Measurements from ENCODE around the gene TPH2. TPM values are rescaled to one million over a fixed set of nuclear protein-coding genes. Genes with fewer than 3 reads are reported as not detected.
A peak's percentile ranks its signal among the peaks of the same experiment; 100 is the strongest.

The TPH2 gene
- polyA plus RNA-seq, 4 donors = 0.03 TPM; not detected in 3

DNA sequence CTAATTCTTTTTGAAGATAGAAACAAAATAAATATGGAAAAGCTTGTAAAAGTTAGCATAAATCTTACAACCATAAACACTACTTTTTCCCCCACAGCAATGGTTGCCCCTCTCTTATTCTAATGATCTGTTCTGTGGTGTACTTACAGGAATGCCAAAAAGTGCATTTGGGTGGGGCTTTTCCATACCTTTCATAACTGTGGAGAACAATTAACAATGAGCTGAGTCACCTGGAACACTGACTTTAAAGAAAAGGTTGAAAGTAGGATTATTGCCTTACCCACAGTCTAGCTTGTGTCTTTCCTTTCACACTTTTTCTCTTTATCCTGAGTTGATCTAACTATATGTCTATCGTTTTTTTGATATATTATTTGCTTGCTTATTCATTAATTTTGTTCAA lies 86.9 kb downstream of the TPH2 start:
- Histone ChIP-seq H3K36me3 (ENCODE audit: control insufficient read depth in 3 of 3, insufficient read depth in 2 of 3, low read depth in 1 of 3, low read length in 3 of 3) (no peaks in the 10 kb centered on the region), H3K9me3 (ENCODE audit: control insufficient read depth in 2 of 2, insufficient read depth in 1 of 2, low read depth in 1 of 2, low read length in 1 of 2) (no peaks in the 10 kb centered on the region), H3K4me3 (ENCODE audit: low read depth in 1 of 3, low read length in 3 of 3) (no peak overlapping the region), H3K27ac (ENCODE audit: low read depth in 1 of 3, low read length in 2 of 3) (no peak overlapping the region), H3K4me1 (ENCODE audit: control insufficient read depth in 3 of 3, insufficient read depth in 2 of 3, low read depth in 1 of 3, low read length in 2 of 3) (no peaks in the 10 kb centered on the region), H3K27me3 (ENCODE audit: control insufficient read depth in 3 of 3, insufficient read depth in 3 of 3, low read length in 3 of 3) (no peaks in the 10 kb centered on the region)
- FAIRE-seq (no peak), DNase-seq (no peak)
- 30 to 41% (median 33%) methylated on average over 1 of the region's 1 CpG for whole genome bisulfite sequencing, 3 donors

DNA sequence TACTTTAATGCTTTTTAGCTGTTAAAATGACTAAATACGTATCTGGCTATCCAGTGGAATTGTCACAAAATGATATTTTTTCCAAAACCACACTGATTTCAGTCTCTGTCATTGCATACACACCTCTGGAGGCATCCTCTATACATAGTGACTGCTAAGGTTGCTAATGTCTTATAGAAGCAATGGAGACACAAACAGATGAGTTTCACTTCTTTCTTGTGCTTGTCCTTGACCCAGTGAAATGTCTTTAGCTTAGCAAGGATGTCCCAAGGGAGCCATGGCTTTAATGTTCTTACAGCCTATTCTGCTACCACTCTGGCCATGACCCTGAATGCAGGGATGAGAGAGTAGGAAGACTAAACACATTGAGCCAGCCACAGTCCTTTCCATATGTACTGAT lies 90.3 kb downstream of the TPH2 start:
- 70 to 81% (median 72%) methylated on average over 1 of the region's 1 CpG for WGBS, 3 donors

DNA sequence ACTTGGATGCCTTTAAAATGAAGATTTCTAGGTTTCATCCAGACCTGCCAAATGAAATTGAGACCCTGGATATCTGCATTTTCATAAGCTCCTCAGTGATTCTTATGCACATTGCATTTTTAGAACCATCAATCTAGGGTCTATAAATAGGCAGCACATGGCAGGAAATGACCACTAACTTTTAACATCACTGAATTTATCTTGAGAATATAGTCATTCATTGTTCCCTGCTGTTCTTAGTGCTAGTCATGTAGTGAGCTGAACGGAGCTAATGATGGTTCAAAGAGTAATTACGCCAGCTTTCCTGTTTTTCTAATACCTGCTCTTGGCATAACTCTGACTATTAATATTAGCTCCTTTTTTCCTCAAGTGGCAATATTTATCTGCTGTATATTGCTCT lies 91.6 kb downstream of the TPH2 start:
- Histone ChIP-seq H3K27ac (ENCODE audit: low read depth in 1 of 3, low read length in 2 of 3) (peak overlapping the region in 1 of 3 donors; percentile 15), H3K9me3 (ENCODE audit: control insufficient read depth in 2 of 2, insufficient read depth in 1 of 2, low read depth in 1 of 2, low read length in 1 of 2) (no peaks in the 10 kb centered on the region), H3K27me3 (ENCODE audit: control insufficient read depth in 3 of 3, insufficient read depth in 3 of 3, low read length in 3 of 3) (no peaks in the 10 kb centered on the region), H3K4me1 (ENCODE audit: control insufficient read depth in 3 of 3, insufficient read depth in 2 of 3, low read depth in 1 of 3, low read length in 2 of 3) (peaks cover 0 to 2% (median 0%) of the 10 kb centered on the region in 3 donors), H3K4me3 (ENCODE audit: low read depth in 1 of 3, low read length in 3 of 3) (no peak overlapping the region), H3K36me3 (ENCODE audit: control insufficient read depth in 3 of 3, insufficient read depth in 2 of 3, low read depth in 1 of 3, low read length in 3 of 3) (no peaks in the 10 kb centered on the region)
- WGBS, 3 donors = 25 to 36% (median 34%) methylated on average over 2 of the region's 2 CpGs
- FAIRE-seq = no peak
- peak in 1 of 2 donors; percentile 16 for DNase-seq

More for the DNA sequence above, 90.3 kb downstream of the TPH2 start:
- Histone ChIP-seq H3K4me1 (ENCODE audit: control insufficient read depth in 3 of 3, insufficient read depth in 2 of 3, low read depth in 1 of 3, low read length in 2 of 3) (peaks cover 0 to 2% (median 0%) of the 10 kb centered on the region in 3 donors), H3K27me3 (ENCODE audit: control insufficient read depth in 3 of 3, insufficient read depth in 3 of 3, low read length in 3 of 3) (no peaks in the 10 kb centered on the region), H3K4me3 (ENCODE audit: low read depth in 1 of 3, low read length in 3 of 3) (no peak overlapping the region), H3K27ac (ENCODE audit: low read depth in 1 of 3, low read length in 2 of 3) (no peak overlapping the region), H3K9me3 (ENCODE audit: control insufficient read depth in 2 of 2, insufficient read depth in 1 of 2, low read depth in 1 of 2, low read length in 1 of 2) (no peaks in the 10 kb centered on the region), H3K36me3 (ENCODE audit: control insufficient read depth in 3 of 3, insufficient read depth in 2 of 3, low read depth in 1 of 3, low read length in 3 of 3) (no peaks in the 10 kb centered on the region)
- DNase-seq (no peak), FAIRE-seq (no peak)

DNA sequence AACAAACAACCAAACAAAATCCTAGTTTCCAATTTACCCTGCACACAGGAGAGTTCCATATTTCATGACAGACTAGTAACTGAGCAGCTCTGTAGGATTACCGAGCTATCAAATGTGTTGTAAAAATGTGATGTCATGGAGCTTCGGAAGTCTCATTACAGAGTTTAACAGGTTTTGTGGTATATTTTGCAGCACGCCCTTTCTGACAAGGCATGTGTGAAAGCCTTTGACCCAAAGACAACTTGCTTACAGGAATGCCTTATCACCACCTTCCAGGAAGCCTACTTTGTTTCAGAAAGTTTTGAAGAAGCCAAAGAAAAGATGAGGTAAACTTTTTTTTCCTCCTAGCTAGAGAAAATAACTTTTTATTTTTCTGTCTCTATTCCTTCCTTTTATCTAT lies 92.4 kb downstream of the TPH2 start:
- 13 to 55% (median 52%) methylated on average over 3 of the region's 3 CpGs for WGBS, 3 donors
- no peak overlapping the region for H3K4me3 ChIP-seq (ENCODE audit: low read depth in 1 of 3, low read length in 3 of 3)

DNA sequence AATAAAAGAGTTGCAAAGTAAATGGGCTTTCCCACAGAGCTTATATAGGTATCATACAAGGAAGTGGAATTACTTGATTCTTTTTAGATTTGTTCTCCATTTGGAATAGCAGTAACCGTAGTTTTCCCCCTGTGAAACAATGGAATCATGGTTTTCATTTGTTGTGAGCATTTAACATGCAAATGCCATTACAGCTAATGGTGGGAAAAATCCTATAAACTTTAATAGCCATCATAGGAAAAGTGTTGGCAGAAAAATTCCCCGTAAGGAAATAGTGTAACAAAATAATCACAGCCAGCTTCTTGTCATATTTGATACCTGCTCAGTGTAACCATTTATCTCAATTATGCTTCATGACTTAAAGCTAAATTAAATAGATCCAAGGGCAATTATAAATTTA lies 95.3 kb downstream of the TPH2 start:
- WGBS, 3 donors = 77 to 87% (median 84%) methylated on average over 2 of the region's 2 CpGs

More for the DNA sequence above, 92.4 kb downstream of the TPH2 start:
- DNase-seq = peak in 1 of 2 donors; percentile 58
- no peak for FAIRE-seq
- H3K27me3 ChIP-seq (ENCODE audit: control insufficient read depth in 3 of 3, insufficient read depth in 3 of 3, low read length in 3 of 3) = no peaks in the 10 kb centered on the region
- H3K9me3 ChIP-seq (ENCODE audit: control insufficient read depth in 2 of 2, insufficient read depth in 1 of 2, low read depth in 1 of 2, low read length in 1 of 2) = no peaks in the 10 kb centered on the region
- peaks cover 0 to 2% (median 0%) of the 10 kb centered on the region in 3 donors for H3K4me1 ChIP-seq (ENCODE audit: control insufficient read depth in 3 of 3, insufficient read depth in 2 of 3, low read depth in 1 of 3, low read length in 2 of 3)
- H3K36me3 ChIP-seq (ENCODE audit: control insufficient read depth in 3 of 3, insufficient read depth in 2 of 3, low read depth in 1 of 3, low read length in 3 of 3) = no peaks in the 10 kb centered on the region
- peak overlapping the region in 1 of 3 donors; percentile 15 for H3K27ac ChIP-seq (ENCODE audit: low read depth in 1 of 3, low read length in 2 of 3)

DNA sequence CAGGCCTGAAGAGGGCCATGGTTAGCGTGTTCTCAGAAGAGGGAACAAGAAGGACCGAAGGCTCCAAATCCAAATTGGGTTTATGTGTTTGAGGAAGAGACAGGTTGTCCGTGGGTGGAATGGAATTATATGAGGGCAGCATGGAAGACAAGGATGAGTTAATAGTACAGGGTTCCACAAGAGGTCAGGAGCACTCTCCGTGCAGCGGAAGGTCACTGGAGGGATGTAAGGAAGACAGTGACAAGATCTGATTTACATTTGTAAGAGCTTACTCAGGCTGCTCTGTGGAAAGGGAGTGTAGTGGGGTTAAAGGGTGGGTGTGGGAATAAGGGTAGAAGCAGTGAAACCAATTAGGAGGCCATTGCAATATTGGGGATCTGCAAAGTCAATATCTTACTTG lies 97.0 kb downstream of the TPH2 start:
- 80 to 87% (median 82%) methylated on average over 5 of the region's 5 CpGs for WGBS, 3 donors
- Histone ChIP-seq H3K27ac (ENCODE audit: low read depth in 1 of 3, low read length in 2 of 3) (no peak overlapping the region), H3K36me3 (ENCODE audit: control insufficient read depth in 3 of 3, insufficient read depth in 2 of 3, low read depth in 1 of 3, low read length in 3 of 3) (no peaks in the 10 kb centered on the region), H3K27me3 (ENCODE audit: control insufficient read depth in 3 of 3, insufficient read depth in 3 of 3, low read length in 3 of 3) (no peaks in the 10 kb centered on the region), H3K4me3 (ENCODE audit: low read depth in 1 of 3, low read length in 3 of 3) (no peak overlapping the region), H3K9me3 (ENCODE audit: control insufficient read depth in 2 of 2, insufficient read depth in 1 of 2, low read depth in 1 of 2, low read length in 1 of 2) (peaks cover 0 to 4% of the 10 kb centered on the region in 2 donors), H3K4me1 (ENCODE audit: control insufficient read depth in 3 of 3, insufficient read depth in 2 of 3, low read depth in 1 of 3, low read length in 2 of 3) (peaks cover 0 to 2% (median 0%) of the 10 kb centered on the region in 3 donors)
- FAIRE-seq = no peak
- DNase-seq = no peak

More for the DNA sequence above, 95.3 kb downstream of the TPH2 start:
- Histone ChIP-seq H3K4me3 (ENCODE audit: low read depth in 1 of 3, low read length in 3 of 3) (no peak overlapping the region), H3K36me3 (ENCODE audit: control insufficient read depth in 3 of 3, insufficient read depth in 2 of 3, low read depth in 1 of 3, low read length in 3 of 3) (no peaks in the 10 kb centered on the region), H3K4me1 (ENCODE audit: control insufficient read depth in 3 of 3, insufficient read depth in 2 of 3, low read depth in 1 of 3, low read length in 2 of 3) (peaks cover 0 to 2% (median 0%) of the 10 kb centered on the region in 3 donors), H3K27ac (ENCODE audit: low read depth in 1 of 3, low read length in 2 of 3) (no peak overlapping the region), H3K9me3 (ENCODE audit: control insufficient read depth in 2 of 2, insufficient read depth in 1 of 2, low read depth in 1 of 2, low read length in 1 of 2) (no peaks in the 10 kb centered on the region), H3K27me3 (ENCODE audit: control insufficient read depth in 3 of 3, insufficient read depth in 3 of 3, low read length in 3 of 3) (no peaks in the 10 kb centered on the region)
- FAIRE-seq = no peak
- DNase-seq = no peak

DNA sequence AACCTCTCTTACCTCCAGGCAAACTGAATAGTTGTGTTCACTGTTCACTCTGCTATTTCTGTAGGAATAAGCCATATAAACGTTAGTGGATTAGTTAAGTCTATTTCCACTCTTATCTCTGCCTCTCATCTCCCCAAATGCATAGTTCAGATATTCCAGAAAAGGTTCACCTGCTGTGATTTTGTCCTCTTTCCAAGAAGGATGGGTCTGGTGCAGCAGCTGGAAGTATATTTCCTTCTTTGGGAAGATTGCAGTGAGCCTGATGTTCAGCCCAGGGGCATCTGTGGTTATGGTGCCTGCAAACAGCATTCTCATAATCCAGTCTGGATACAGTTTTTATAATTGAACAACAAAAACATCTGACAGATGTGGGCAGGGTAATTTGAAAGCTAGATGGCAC lies 97.7 kb downstream of the TPH2 start:
- no peak overlapping the region for H3K27ac ChIP-seq (ENCODE audit: low read depth in 1 of 3, low read length in 2 of 3)
- peaks cover 0 to 1% (median 0%) of the 10 kb centered on the region in 3 donors for H3K4me1 ChIP-seq (ENCODE audit: control insufficient read depth in 3 of 3, insufficient read depth in 2 of 3, low read depth in 1 of 3, low read length in 2 of 3)
- no peak overlapping the region for H3K4me3 ChIP-seq (ENCODE audit: low read depth in 1 of 3, low read length in 3 of 3)
- 15 to 41% (median 33%) methylated on average over 1 of the region's 1 CpG for WGBS, 3 donors
- no peaks in the 10 kb centered on the region for H3K27me3 ChIP-seq (ENCODE audit: control insufficient read depth in 3 of 3, insufficient read depth in 3 of 3, low read length in 3 of 3)
- DNase-seq (no peak), FAIRE-seq (no peak)
- H3K9me3 ChIP-seq (ENCODE audit: control insufficient read depth in 2 of 2, insufficient read depth in 1 of 2, low read depth in 1 of 2, low read length in 1 of 2) = peaks cover 0 to 4% of the 10 kb centered on the region in 2 donors
- no peaks in the 10 kb centered on the region for H3K36me3 ChIP-seq (ENCODE audit: control insufficient read depth in 3 of 3, insufficient read depth in 2 of 3, low read depth in 1 of 3, low read length in 3 of 3)

DNA sequence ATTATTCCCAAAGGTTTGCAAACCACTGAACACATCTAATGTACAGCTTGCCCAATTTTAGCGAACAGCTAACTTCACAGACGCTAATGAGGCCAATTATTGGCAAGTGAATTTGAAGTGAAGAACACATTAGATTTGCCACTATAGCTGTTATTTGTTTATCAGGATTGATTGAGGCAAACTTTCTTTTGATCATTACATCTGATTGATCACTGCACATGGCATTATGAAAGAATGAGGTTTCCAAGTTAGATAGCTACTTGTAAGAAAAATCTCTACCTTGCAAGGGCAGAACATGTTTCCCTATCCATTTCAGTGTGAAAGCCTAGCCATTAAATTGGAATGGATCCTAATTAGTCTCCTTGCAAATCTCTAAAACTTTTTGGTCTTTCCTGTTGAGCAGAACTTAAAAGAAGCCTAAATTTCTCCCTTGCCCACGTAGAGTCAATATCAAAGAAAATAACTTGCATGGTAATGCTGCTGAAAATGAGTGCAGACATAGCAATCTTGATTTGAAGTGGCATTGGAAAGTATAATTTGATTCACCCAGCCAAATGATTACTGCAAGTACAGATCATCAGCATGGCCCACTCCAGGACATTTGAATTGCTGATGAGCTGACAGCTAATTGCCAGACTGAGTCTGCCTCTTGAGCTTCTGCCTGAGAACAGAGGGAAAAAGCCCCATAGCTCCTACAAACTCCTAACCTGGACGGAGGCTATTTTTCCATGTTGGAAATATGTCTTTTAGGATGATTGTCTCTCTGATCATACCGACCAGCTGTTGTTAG lies 98.6 kb downstream of the TPH2 start:
- FAIRE-seq (no peak), DNase-seq (no peak)
- H3K27me3 ChIP-seq (ENCODE audit: control insufficient read depth in 3 of 3, insufficient read depth in 3 of 3, low read length in 3 of 3) = no peaks in the 10 kb centered on the region
- H3K27ac ChIP-seq (ENCODE audit: low read depth in 1 of 3, low read length in 2 of 3) = no peak overlapping the region
- H3K4me1 ChIP-seq (ENCODE audit: control insufficient read depth in 3 of 3, insufficient read depth in 2 of 3, low read depth in 1 of 3, low read length in 2 of 3) = no peaks in the 10 kb centered on the region
- peaks cover 0 to 4% of the 10 kb centered on the region in 2 donors for H3K9me3 ChIP-seq (ENCODE audit: control insufficient read depth in 2 of 2, insufficient read depth in 1 of 2, low read depth in 1 of 2, low read length in 1 of 2)
- no peak overlapping the region for H3K4me3 ChIP-seq (ENCODE audit: low read depth in 1 of 3, low read length in 3 of 3)
- no peaks in the 10 kb centered on the region for H3K36me3 ChIP-seq (ENCODE audit: control insufficient read depth in 3 of 3, insufficient read depth in 2 of 3, low read depth in 1 of 3, low read length in 3 of 3)
- 72 to 81% (median 78%) methylated on average over 5 of the region's 5 CpGs for WGBS, 3 donors
